Stimulated activated CD4-positive, alpha-beta T cell treated with anti-CD3 and anti-CD28 coated beads, Interleukin-15, amount 100 ng/mL, for 24 hours (primary cell): ENCODE results near the gene MC4R.

ENCODE experiments used
- DNase-seq: peaks from one replicate; pipeline ENCODE4 v3.0.0-alpha.2; 2020

The MC4R gene

GRCh38 chr18:60322591-60322990, 50.0 kb downstream of the MC4R start:
- DNase-seq: no peak
